Parathyroid adenoma (tissue), 2 donors: Measurements from ENCODE around the gene CD33.

Source experiments
- H2AFZ ChIP-seq: fragments of 300-600 bp; sonication (generic); one replicate; pipeline ENCODE4 v1.7.0; 2017; ENCODE audit warnings: antibody characterized with exemption, mild to moderate bottlenecking
- H3K27ac ChIP-seq: fragments of 300-600 bp; sonication (generic); one replicate; pipeline ENCODE4 v1.7.0; 2017
- H3K27me3 ChIP-seq: fragments of 300-600 bp; sonication (generic); one replicate; pipeline ENCODE4 v1.7.0; 2017; ENCODE audit warnings: low read length; ENCODE audit not compliant: control insufficient read depth, insufficient read depth
- H3K36me3 ChIP-seq: fragments of 300-600 bp; sonication (generic); one replicate; pipeline ENCODE4 v1.7.0; 2017; ENCODE audit warnings: low read length; ENCODE audit not compliant: control insufficient read depth, insufficient read depth
- H3K4me1 ChIP-seq: fragments of 300-600 bp; sonication (generic); one replicate; pipeline ENCODE4 v1.7.0; 2017; ENCODE audit warnings: control low read depth
- H3K4me2 ChIP-seq: fragments of 300-600 bp; sonication (generic); one replicate; pipeline ENCODE4 v1.7.0; 2017; ENCODE audit warnings: low read length
- H3K4me3 ChIP-seq: fragments of 300-600 bp; sonication (generic); one replicate; pipeline ENCODE4 v1.7.0; 2017; ENCODE audit warnings: low read depth, low read length
- H3K79me2 ChIP-seq: fragments of 300-600 bp; sonication (generic); one replicate; pipeline ENCODE4 v1.7.0; 2017; ENCODE audit warnings: control low read depth
- H3K9ac ChIP-seq: fragments of 300-600 bp; sonication (generic); one replicate; pipeline ENCODE4 v1.7.0; 2017; ENCODE audit warnings: mild to moderate bottlenecking
- H3K9me3 ChIP-seq: fragments of 300-600 bp; sonication (generic); one replicate; pipeline ENCODE4 v1.7.0; 2017; ENCODE audit warnings: low read length; ENCODE audit not compliant: control insufficient read depth
- TF ChIP-seq, protein P1 (sequence below): fragments of 300-600 bp; sonication (generic); IDR thresholded peaks from one replicate; pipeline ENCODE4 v1.7.0; 2017; ENCODE audit warnings: antibody characterized with exemption, mild to moderate bottlenecking
- donor health status: primary hyperparathyroidism.

The CD33 gene

DNA sequence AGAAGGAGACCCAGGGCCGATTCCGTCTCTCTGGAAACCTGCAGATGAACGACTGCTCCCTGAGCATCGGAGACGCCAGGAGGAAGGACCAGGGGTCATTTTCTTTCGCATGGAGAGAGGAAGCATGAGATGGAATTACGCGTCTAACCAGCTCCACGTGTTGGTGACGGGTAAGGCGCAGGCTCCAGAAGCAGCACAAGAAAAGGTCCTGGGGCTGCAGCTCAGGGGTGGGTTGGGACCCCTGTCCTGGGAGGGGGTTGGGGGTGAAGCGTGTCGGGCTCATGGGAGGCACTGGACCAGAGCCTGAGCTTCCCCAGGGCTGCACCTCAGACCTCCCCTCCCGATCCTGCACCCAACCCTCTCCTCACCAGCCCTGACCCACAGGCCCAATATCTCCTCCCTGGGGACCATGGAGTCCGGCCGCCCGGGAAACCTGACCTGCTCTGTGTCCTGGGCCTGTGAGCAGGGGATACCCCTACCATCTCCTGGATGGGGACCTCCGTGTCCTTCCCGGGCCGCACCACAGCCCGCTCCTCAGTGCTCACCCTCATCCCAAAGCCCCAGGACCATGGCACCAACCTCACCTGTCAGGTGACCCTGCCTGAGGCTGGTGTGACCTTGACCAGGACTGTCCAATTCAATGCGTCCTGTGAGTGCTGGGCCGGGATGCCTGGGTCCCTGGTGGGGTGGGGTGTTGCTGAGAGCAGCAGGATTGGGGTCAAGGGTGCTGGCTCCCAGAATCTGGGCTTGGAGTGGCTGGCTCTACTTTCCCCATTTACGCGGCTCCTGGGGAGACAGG, 39.6 kb upstream of the CD33 start:
- no peaks in the 10 kb centered on the region for H3K79me2 ChIP-seq

DNA sequence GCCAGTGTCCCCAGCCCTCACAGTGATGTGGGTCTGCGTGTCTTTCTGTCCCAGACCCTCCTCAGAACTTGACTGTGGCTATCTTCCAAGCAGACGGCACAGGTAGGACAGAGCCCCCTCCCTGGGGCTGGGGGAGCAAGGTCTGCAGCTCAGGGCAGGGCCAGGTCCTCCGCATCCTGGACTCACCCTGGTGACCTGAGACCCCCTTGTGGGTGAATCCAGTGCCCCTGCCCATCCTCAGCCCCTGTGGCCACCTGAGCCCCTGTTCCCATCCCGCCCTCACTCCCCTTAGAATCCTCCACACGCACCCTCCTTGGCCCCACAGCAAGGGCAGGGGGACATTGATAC, 39.0 kb upstream of the CD33 start:
- H3K27ac ChIP-seq = no peak overlapping the region
- no peaks in the 10 kb centered on the region for H3K79me2 ChIP-seq
- H3K9ac ChIP-seq = no peak overlapping the region
- H3K9me3 ChIP-seq = no peaks in the 10 kb centered on the region
- no peak overlapping the region for H3K4me2 ChIP-seq
- no peaks in the 10 kb centered on the region for H3K27me3 ChIP-seq
- no peak overlapping the region for H2AFZ ChIP-seq
- no peaks in the 10 kb centered on the region for H3K4me1 ChIP-seq
- no peak overlapping the region for H3K4me3 ChIP-seq
- TF ChIP-seq, protein P1, sequence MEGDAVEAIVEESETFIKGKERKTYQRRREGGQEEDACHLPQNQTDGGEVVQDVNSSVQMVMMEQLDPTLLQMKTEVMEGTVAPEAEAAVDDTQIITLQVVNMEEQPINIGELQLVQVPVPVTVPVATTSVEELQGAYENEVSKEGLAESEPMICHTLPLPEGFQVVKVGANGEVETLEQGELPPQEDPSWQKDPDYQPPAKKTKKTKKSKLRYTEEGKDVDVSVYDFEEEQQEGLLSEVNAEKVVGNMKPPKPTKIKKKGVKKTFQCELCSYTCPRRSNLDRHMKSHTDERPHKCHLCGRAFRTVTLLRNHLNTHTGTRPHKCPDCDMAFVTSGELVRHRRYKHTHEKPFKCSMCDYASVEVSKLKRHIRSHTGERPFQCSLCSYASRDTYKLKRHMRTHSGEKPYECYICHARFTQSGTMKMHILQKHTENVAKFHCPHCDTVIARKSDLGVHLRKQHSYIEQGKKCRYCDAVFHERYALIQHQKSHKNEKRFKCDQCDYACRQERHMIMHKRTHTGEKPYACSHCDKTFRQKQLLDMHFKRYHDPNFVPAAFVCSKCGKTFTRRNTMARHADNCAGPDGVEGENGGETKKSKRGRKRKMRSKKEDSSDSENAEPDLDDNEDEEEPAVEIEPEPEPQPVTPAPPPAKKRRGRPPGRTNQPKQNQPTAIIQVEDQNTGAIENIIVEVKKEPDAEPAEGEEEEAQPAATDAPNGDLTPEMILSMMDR = no peak
- no peaks in the 10 kb centered on the region for H3K36me3 ChIP-seq

More for the DNA sequence above, 39.6 kb upstream of the CD33 start:
- H3K4me2 ChIP-seq = no peak overlapping the region
- no peaks in the 10 kb centered on the region for H3K9me3 ChIP-seq
- no peak overlapping the region for H3K4me3 ChIP-seq
- H3K36me3 ChIP-seq = no peaks in the 10 kb centered on the region
- H3K4me1 ChIP-seq = no peaks in the 10 kb centered on the region
- H3K27me3 ChIP-seq = no peaks in the 10 kb centered on the region
- H3K27ac ChIP-seq = no peak overlapping the region
- no peak overlapping the region for H3K9ac ChIP-seq
- TF ChIP-seq, protein P1 = no peak
- H2AFZ ChIP-seq = no peak overlapping the region

DNA sequence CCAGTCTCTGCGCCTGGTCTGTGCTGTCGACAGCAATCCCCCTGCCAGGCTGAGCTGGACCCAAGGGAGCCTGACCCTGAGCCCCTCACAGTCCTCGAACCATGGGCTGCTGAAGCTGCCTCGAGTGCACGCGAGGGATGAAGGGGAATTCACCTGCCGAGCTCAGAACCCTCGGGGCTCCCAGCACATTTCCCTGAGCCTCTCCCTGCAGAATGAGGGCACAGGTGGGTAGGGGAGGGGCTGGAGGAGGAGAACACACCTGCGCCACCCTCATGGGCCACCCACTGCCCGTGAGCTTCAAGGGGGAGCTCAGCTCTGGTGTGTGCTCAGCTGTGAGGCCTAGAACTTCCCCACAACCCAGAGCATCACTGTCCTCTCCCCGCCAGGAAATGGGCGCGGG, 38.6 kb upstream of the CD33 start:
- Histone ChIP-seq H3K36me3 (no peaks in the 10 kb centered on the region), H3K4me2 (no peak overlapping the region), H3K4me1 (no peaks in the 10 kb centered on the region), H3K27ac (no peak overlapping the region), H3K27me3 (no peaks in the 10 kb centered on the region), H3K79me2 (no peaks in the 10 kb centered on the region), H3K4me3 (no peak overlapping the region), H3K9ac (no peak overlapping the region), H2AFZ (no peak overlapping the region), H3K9me3 (no peaks in the 10 kb centered on the region)
- TF ChIP-seq, protein P1 = no peak

DNA sequence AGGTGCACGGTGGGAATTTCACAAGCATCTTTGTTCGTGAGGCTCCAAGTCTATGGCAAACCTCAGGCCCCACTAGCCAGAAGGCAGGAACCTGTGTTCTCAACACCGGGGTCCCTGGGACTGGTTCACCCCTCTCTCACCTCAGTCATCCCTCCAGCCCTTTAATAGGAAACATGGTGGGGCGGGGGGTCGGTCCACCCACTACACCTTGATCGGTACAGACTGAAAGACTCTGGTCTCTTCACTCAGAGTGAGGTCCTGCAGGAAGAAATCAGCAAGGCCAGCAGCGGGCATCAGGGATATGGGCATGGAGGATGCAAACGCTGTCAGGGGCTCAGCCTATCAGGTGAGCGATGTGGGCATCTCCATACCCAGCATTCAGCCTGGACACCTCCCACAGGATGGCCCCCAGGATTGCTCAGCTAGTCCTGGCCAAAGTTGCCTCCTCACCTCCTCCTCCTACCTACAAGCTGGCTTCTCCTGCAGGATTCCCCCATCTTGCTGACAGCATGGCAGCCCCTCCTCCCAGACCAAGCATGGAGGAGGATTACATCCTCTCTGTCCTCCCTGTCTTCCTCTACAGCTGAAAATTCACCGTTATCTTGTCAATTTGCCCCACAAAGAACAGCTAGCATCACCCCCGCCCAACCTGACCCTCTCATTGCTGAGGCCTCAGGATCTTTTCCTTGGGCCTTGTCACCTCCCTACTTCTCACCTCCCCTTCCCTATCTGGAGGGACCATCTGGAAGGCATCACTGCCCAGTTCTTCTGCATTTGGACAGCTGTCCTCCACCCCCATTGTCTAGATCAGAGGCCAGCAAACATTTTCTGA, 37.3 kb upstream of the CD33 start:
- no peaks in the 10 kb centered on the region for H3K36me3 ChIP-seq
- TF ChIP-seq, protein P1 = no peak
- no peak overlapping the region for H3K9ac ChIP-seq
- H3K79me2 ChIP-seq = no peaks in the 10 kb centered on the region
- no peak overlapping the region for H3K27ac ChIP-seq
- H3K4me3 ChIP-seq = no peak overlapping the region
- no peak overlapping the region for H3K4me2 ChIP-seq
- no peak overlapping the region for H2AFZ ChIP-seq
- no peaks in the 10 kb centered on the region for H3K9me3 ChIP-seq
- no peaks in the 10 kb centered on the region for H3K27me3 ChIP-seq
- H3K4me1 ChIP-seq = no peaks in the 10 kb centered on the region
